Stomach smooth muscle (tissue), 2 donors: ENCODE measurements around the gene SLC35C1.
A peak's percentile ranks its signal among the peaks of the same experiment; 100 is the strongest.

Experiments
- H3K27ac ChIP-seq: one replicate; pipeline ENCODE4 v1.7.0; 2013; ENCODE audit warnings: mild to moderate bottlenecking, low read length, inconsistent platforms
- H3K27me3 ChIP-seq, 2 donors: one replicate each; pipeline ENCODE4 v1.7.0; 2013; ENCODE audit warnings: low read length in 2 of 2; ENCODE audit not compliant: insufficient read depth in 2 of 2, control insufficient read depth in 1 of 2
- H3K36me3 ChIP-seq, 2 donors: one replicate each; pipeline ENCODE4 v1.7.0; 2013; ENCODE audit warnings: low read length in 2 of 2; ENCODE audit not compliant: control insufficient read depth in 2 of 2, insufficient read depth in 2 of 2
- H3K4me1 ChIP-seq: one replicate; pipeline ENCODE4 v1.7.0; 2013; ENCODE audit warnings: low read length; ENCODE audit not compliant: control insufficient read depth, insufficient read depth
- H3K4me3 ChIP-seq, 2 donors: one replicate each; pipeline ENCODE4 v1.7.0; 2013; ENCODE audit warnings: low read length in 2 of 2
- H3K9ac ChIP-seq, 2 donors: one replicate each; pipeline ENCODE4 v1.7.0; 2013; ENCODE audit warnings: low read length in 2 of 2, mild to moderate bottlenecking in 1 of 2
- H3K9me3 ChIP-seq, 2 donors: one replicate each; pipeline ENCODE4 v1.7.0; 2013; ENCODE audit warnings: low read length in 2 of 2; ENCODE audit not compliant: control insufficient read depth in 2 of 2
- donor health status: healthy.
- donor health status: Pancreatic carcinoma.

The SLC35C1 gene

DNA sequence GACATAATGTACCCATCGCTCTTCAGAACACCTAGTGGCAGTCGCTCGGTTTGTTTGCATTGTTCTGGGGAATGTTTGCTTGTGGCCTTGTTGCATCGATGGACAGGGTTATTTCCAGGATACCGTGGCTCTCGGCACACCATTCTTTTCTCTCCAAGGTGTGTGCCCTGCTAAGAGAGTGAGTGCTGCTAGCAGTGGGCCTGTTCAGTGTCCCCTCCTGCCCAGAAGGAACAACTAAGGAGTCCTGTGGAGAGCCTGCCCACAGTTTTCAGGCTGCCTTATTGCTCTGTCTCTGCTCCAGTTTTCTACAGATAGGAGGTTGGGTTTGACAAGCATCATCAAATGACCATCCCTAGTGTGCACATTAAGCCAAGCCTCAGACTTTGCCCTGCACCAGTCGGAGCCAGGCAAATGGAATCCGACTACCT is 43.7 kb downstream of the SLC35C1 start:
- peaks cover 51% of the 10 kb centered on the region for H3K4me1 ChIP-seq
- no peaks in the 10 kb centered on the region for H3K9me3 ChIP-seq
- no peaks in the 10 kb centered on the region for H3K27me3 ChIP-seq
- H3K4me3 ChIP-seq: peak overlapping the region; percentile 91 to 98
- H3K27ac ChIP-seq: peak overlapping the region; percentile 98
- peak overlapping the region; percentile 95 to 98 for H3K9ac ChIP-seq
- no peaks in the 10 kb centered on the region for H3K36me3 ChIP-seq

DNA sequence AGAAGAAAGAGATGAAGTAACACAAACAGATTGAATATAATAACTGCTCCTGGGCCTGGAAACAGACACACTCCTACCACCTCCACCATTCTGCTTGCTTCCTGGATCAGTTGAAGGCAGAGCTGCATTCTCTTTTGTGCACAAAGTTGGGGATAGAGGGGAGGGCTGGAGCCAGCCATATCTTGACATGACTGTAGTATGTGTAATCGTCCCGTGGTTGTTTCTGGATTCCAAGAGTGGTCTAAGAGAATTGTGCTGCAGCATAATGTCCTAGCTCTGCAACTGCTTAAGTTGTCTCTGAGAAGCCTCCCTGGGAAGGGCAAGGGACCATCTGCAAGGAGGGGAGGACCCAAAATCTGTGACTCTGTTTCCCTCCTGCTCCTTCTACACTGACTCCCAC is 45.5 kb downstream of the SLC35C1 start:
- Histone ChIP-seq H3K27me3 (no peaks in the 10 kb centered on the region), H3K27ac (no peak overlapping the region), H3K9me3 (no peaks in the 10 kb centered on the region), H3K4me3 (peak overlapping the region in 1 of 2 donors; percentile 15), H3K9ac (no peak overlapping the region), H3K4me1 (peaks cover 65% of the 10 kb centered on the region), H3K36me3 (no peaks in the 10 kb centered on the region)

DNA sequence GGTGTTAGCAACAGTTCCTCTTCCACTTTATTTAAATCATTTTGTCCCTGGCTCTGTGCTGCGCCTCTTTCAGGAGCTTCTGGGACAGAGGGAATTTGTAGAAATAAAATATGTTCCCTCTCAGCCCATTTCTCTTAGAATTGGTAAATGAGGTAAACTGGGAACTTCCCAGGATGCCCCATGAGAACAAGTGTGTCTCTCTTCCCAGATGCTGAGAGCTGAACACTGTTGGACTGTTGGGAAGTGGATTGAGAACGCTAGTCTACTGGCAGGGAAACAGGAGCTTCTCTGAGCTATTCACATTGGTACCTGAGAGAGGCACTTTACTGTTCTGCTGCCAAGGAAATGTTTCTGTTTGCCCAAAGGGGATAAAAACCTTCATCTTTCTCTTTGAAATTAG is 46.3 kb downstream of the SLC35C1 start:
- peak overlapping the region in 1 of 2 donors; percentile 13 for H3K9ac ChIP-seq

DNA sequence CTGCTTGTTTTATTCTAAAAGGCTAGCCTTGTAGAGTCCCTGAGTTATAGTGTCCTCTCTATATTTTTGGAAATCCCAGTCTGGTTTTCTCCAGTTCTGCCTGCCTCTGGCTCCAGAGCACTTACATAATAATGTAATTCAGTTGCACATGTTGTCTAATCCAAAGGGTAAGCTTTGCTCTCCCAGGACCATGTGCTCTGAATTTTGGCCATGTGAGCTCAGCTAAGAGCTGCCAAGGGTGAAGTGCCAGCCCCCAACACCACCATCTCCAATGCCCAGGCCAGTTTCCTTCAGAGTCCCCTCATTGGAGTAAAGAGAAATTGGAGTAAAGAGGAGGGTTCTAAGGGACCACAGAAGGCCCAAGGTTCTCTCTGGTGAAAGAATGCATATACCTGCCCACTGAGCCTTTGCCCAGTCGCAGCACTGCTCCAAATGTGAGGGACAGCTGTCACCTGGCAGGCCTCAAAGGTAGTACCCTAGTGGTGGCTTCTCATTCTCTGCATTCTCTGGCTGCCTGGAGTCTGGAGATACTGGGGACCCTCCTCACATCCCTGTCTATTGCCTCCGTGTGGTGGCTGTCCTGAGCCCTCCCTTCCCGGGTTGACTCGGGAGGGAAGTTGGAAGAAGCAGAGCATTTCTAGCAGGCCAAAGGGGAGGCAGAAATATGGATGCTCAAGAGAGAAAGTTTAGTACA is 47.2 kb downstream of the SLC35C1 start:
- Histone ChIP-seq H3K27ac (peak overlapping the region; percentile 89), H3K4me3 (peak overlapping the region; percentile 41 to 49), H3K4me1 (peaks cover 81% of the 10 kb centered on the region), H3K36me3 (peaks cover 5 to 8% of the 10 kb centered on the region in 2 donors), H3K27me3 (no peaks in the 10 kb centered on the region), H3K9ac (peak overlapping the region in 1 of 2 donors; percentile 8), H3K9me3 (no peaks in the 10 kb centered on the region)

More for the DNA sequence above, 46.3 kb downstream of the SLC35C1 start:
- Histone ChIP-seq H3K4me3 (no peak overlapping the region), H3K9me3 (no peaks in the 10 kb centered on the region), H3K27ac (no peak overlapping the region), H3K27me3 (no peaks in the 10 kb centered on the region), H3K4me1 (peaks cover 73% of the 10 kb centered on the region), H3K36me3 (peaks cover 0 to 2% of the 10 kb centered on the region in 2 donors)

DNA sequence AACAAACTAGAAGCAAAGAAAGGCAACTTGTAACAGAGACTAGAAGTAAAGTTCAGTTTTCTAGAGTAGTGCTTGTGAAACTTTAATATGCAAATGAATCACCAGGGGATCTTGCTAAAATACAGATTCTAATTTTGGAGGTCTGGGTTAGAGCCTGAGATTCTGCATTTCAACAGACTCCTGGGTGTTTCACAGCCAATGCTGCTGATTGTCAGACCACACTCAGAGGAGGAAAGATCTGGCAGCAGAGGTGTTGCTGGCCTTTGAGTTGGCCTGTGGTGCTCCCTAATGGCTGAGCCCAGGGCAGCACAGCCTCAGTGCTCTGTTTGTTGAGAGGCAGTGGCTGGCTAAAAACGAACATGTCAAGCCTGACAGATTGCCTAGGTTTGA is 47.8 kb downstream of the SLC35C1 start:
- H3K9ac ChIP-seq: no peak overlapping the region
- peak overlapping the region; percentile 89 for H3K27ac ChIP-seq
- peaks cover 86% of the 10 kb centered on the region for H3K4me1 ChIP-seq
- no peaks in the 10 kb centered on the region for H3K27me3 ChIP-seq
- H3K9me3 ChIP-seq: no peaks in the 10 kb centered on the region
- peaks cover 7 to 9% of the 10 kb centered on the region in 2 donors for H3K36me3 ChIP-seq
- peak overlapping the region in 1 of 2 donors; percentile 41 for H3K4me3 ChIP-seq

DNA sequence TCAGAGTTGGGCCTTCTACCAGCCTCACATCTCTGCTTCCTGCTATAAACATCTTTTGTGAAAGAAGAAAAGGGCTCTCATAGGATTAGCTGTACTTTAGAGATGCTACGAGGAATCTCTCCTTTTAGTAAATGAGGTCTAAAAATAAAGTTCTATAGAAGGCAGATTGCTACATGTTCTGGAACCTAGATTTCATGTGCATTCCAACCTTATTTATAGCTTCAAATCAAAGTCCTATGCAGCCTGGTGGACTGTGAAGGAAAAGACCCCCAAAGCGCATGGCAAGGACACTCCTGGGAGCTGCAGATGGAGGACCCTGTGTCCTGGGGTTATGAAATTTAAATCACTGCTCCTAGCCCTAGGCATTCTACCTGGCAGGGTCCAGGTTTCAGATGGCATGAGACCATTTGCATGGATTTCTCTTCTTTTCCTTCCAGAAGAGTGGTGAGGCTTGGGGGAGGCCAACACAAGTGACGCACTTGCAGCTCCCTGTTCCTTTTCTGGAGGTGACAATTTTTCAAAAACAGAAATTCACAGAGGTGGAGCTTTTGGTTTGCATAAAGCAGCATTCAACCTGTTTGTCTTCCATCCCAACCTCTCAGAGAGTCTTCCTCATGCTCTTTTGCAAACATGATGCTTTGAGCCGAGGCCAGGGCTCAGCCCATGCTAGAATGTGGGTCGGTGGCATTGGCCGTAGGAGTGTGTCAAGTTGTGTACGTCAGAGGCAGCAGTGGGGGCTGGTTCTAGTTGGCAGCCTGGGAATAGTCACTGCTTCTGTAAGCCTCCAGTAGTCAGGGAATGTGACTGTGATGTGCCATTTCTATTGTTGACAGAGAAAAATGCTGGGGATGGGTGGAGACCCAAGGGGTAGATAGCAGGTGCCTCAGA is 48.6 kb downstream of the SLC35C1 start:
- Histone ChIP-seq H3K27me3 (no peaks in the 10 kb centered on the region), H3K27ac (peak overlapping the region; percentile 89), H3K9ac (no peak overlapping the region)

DNA sequence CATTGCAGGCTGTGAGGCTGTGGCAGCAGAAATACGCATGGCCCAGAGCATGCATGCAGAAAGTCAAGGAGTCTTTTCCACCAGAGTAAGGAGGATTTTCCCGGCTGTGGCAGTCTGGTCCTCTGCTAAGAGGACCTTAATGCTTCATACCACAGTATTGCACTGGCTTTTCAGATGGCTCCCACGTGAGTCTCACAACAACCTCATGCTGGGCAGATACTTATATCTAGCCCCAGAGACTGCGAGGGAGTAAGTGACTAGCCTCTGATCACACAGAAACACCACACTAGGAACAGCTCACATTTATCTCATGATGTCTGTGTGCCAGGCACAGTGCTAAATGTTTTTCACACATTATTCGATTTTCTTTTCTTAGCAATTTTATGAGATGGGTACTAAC is 50.4 kb downstream of the SLC35C1 start:
- Histone ChIP-seq H3K27me3 (no peaks in the 10 kb centered on the region), H3K9ac (peak overlapping the region; percentile 13 to 36), H3K36me3 (peaks cover 7 to 9% of the 10 kb centered on the region in 2 donors), H3K4me1 (peaks cover 93% of the 10 kb centered on the region), H3K4me3 (peak overlapping the region in 1 of 2 donors; percentile 3), H3K9me3 (no peaks in the 10 kb centered on the region), H3K27ac (peak overlapping the region; percentile 89)

More for the DNA sequence above, 48.6 kb downstream of the SLC35C1 start:
- peaks cover 90% of the 10 kb centered on the region for H3K4me1 ChIP-seq
- H3K9me3 ChIP-seq: no peaks in the 10 kb centered on the region
- peak overlapping the region in 1 of 2 donors; percentile 22 for H3K4me3 ChIP-seq
- peaks cover 7 to 9% of the 10 kb centered on the region in 2 donors for H3K36me3 ChIP-seq

DNA sequence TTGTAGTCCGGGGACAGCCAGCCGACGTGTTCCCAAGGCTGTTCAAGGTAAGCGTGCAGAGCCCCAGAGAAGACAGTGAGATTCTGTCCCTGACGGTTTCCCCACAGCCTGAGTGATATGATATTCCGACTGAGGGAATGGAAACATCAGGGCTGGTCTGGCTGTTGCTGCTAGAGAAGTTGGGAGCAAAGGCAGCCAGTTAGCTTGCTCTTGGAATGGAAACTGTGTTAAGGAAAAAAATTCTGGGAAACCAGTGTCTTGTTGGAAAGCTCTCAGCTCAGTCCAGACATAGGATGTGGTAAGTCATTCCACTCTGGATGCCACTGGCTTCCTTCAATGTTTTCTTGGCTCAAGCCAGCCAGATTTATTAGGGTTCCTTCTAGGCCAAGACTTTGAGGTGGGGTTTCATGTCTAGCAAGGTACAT is 51.1 kb downstream of the SLC35C1 start:
- Histone ChIP-seq H3K27ac (peak overlapping the region; percentile 89), H3K4me3 (peak overlapping the region in 1 of 2 donors; percentile 22), H3K9ac (peak overlapping the region in 1 of 2 donors; percentile 36), H3K4me1 (peaks cover 91% of the 10 kb centered on the region), H3K27me3 (no peaks in the 10 kb centered on the region), H3K9me3 (no peaks in the 10 kb centered on the region), H3K36me3 (peaks cover 12 to 13% of the 10 kb centered on the region in 2 donors)

DNA sequence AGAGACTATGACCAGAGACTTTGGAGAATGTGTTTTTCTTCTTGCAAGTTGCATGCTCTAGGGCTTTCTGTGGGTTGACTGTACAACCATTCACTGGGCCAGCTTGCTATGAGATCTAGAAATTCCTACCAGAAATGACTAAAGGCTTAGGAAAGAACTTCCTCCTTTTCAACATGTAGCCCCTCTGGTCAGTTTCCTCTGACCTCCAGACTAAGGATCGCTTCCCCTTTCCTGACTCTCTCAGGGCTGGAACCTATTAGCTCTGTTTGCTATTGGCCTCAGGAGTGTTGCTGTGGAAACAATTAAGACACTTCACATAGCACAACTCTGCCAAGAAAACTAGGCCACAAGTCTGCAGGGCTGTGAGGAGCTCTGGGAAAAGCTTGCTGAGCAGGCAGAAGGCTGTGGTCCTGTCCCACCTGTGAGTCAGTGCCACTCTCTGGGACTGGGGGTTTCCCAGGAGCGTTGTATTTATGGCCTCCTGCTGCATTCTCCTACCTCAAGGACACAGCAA is 53.1 kb downstream of the SLC35C1 start:
- Histone ChIP-seq H3K9ac (peak overlapping the region; percentile 30 to 36), H3K27me3 (no peaks in the 10 kb centered on the region), H3K27ac (peak overlapping the region; percentile 89), H3K36me3 (peaks cover 28 to 30% of the 10 kb centered on the region in 2 donors), H3K4me3 (peak overlapping the region; percentile 12 to 55), H3K9me3 (no peaks in the 10 kb centered on the region), H3K4me1 (peaks cover 75% of the 10 kb centered on the region)

DNA sequence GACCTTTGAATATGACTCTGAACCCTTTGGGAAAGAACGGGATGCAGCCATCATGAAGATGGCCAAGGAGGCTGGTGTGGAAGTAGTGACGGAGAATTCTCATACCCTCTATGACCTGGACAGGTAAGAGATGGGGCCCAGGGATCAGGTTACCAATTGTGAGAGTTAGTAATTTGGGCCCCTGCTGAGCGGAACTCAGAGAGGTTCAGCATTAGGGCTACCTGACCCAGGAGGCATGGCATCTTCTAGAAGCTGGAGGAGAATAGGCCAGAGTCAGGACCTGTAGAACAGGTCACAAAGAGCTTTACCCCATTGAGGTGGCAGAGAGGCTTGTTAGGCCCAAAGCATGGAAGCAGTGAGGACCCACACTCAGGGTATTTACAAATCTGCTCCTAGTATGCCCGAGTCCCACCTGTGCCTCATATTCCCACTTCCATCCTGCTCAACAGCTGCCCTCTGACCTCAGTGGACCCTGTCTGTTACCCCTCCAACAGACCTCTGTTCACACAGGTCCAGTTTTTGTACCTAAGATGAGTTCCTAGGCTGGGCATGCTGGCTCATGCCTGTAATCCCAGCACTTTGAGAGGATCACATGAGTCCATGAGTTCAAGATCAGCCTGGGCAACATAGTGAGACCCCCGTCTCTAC is 53.9 kb downstream of the SLC35C1 start:
- H3K9me3 ChIP-seq: no peaks in the 10 kb centered on the region
- peaks cover 37 to 38% of the 10 kb centered on the region in 2 donors for H3K36me3 ChIP-seq
- peaks cover 69% of the 10 kb centered on the region for H3K4me1 ChIP-seq
- H3K27me3 ChIP-seq: no peaks in the 10 kb centered on the region
- H3K4me3 ChIP-seq: peak overlapping the region; percentile 15 to 55
- H3K27ac ChIP-seq: peak overlapping the region; percentile 89
- H3K9ac ChIP-seq: peak overlapping the region; percentile 34 to 55
